HepG2 (cell line): ENCODE results near the gene AMZ1. TPM values are rescaled to one million over a fixed set of nuclear protein-coding genes. Genes with fewer than 3 reads are reported as not detected.
A peak's percentile ranks its signal among the peaks of the same experiment; 100 is the strongest.

Experiments used
- ATAC-seq: fragments of 200-7000 bp; cut with Tn5 transposase; 3 replicates; pipeline ENCODE4 v1.9.1; 2020; ENCODE audit warnings: mild to moderate bottlenecking, moderate library complexity
- BruUV-seq: library from RNA; stranded (reverse); fragments of 400-500 nt; replicated peaks from 2 replicates; lab custom pipeline; 2021; lab: Mats Ljungman, UMichigan
- CTCF ChIA-PET: fragments of 300-600 bp; formaldehyde crosslinking; extraction: SDS; loops from one replicate; lab custom pipeline; 2021; ENCODE audit warnings: low total read pairs, inconsistent platforms, low intra/inter-chr PET ratio; lab: Yijun Ruan, JAX
- POLR2A ChIA-PET: fragments of 350-600 bp; sonication (Branson Sonifier 250); formaldehyde crosslinking; loops from one replicate; lab custom pipeline; 2020; ENCODE audit warnings: antibody characterized with exemption, inconsistent platforms; lab: Yijun Ruan, JAX
- DNase-seq: peaks from one replicate; pipeline ENCODE4 v3.0.0-alpha.2; 2015; ENCODE audit warnings: low spot score
- FAIRE-seq: peaks from 3 replicates; lab custom pipeline; 2011; peaks lifted over from hg19 to GRCh38; lab: Jason Lieb, UNC
- H2AFZ ChIP-seq: one replicate; pipeline ENCODE4 v1.6.1; 2011; ENCODE audit warnings: low read length, inconsistent platforms
- H3K27ac ChIP-seq: fragments of 300-600 bp; 3 replicates; pipeline ENCODE4 v1.8.0; 2011; ENCODE audit warnings: mixed run types, mild to moderate bottlenecking, mixed read lengths, low read length, inconsistent platforms; ENCODE audit not compliant: insufficient read depth; ENCODE audit errors: extremely low read length
- H3K27me3 ChIP-seq, 2 experiments: fragments of 200-600 bp in 1 of 2; 2 replicates in 1 of 2; 3 replicates in 1 of 2; pipeline versions ENCODE4 v1.6.0 to v1.8.0; 2011; ENCODE audit warnings: low read length in 2 of 2, mild to moderate bottlenecking in 2 of 2, moderate library complexity in 2 of 2, inconsistent platforms in 1 of 2; ENCODE audit not compliant: insufficient read depth in 2 of 2, control insufficient read depth in 1 of 2
- H3K36me3 ChIP-seq, 2 experiments: fragments of 200-600 bp in 1 of 2; replicated peaks in 1 of 2; 2 replicates in 1 of 2; 3 replicates in 1 of 2; pipeline versions ENCODE4 v1.5.1 to v1.8.0; 2011; ENCODE audit warnings: low read length in 2 of 2, inconsistent platforms in 1 of 2; ENCODE audit not compliant: insufficient read depth in 2 of 2, control insufficient read depth in 1 of 2
- H3K4me1 ChIP-seq: 2 replicates; pipeline ENCODE4 v1.5.1; 2012; ENCODE audit warnings: low read length, inconsistent platforms; ENCODE audit not compliant: insufficient read depth
- H3K4me2 ChIP-seq: 2 replicates; pipeline ENCODE4 v1.6.0; 2011; ENCODE audit warnings: low read depth, low read length, inconsistent platforms
- H3K4me3 ChIP-seq, 3 experiments: fragments of 200-600 bp in 1 of 3; sonication (generic), shearing (Covaris generic) in 1 of 3; replicated peaks in 1 of 3; 2 replicates each; pipeline ENCODE4 v1.5.1; 2011 to 2016; ENCODE audit warnings: low read length in 3 of 3, inconsistent platforms in 2 of 3, low read depth in 2 of 3, mild to moderate bottlenecking in 2 of 3, control low read depth in 1 of 3, mixed read lengths in 1 of 3; ENCODE audit not compliant: insufficient read depth in 1 of 3
- H3K79me2 ChIP-seq: one replicate; pipeline ENCODE4 v1.6.1; 2011; ENCODE audit warnings: low read length, inconsistent platforms; ENCODE audit not compliant: insufficient read depth
- H3K9ac ChIP-seq: 2 replicates; pipeline ENCODE4 v1.6.0; 2011; ENCODE audit warnings: mild to moderate bottlenecking, low read depth, low read length, inconsistent platforms; ENCODE audit not compliant: insufficient read depth
- H3K9me3 ChIP-seq: 2 replicates; pipeline ENCODE4 v1.5.1; 2012; ENCODE audit warnings: mild to moderate bottlenecking, low read length
- H4K20me1 ChIP-seq: 2 replicates; pipeline ENCODE4 v1.6.0; 2011; ENCODE audit warnings: inconsistent platforms, mild to moderate bottlenecking, low read length, moderate library complexity; ENCODE audit not compliant: insufficient read depth
- CTCF ChIP-seq: sonication (generic); formaldehyde crosslinking; IDR thresholded peaks from 2 replicates; pipeline ENCODE4 v1.5.0; 2020; ENCODE audit warnings: mild to moderate bottlenecking, missing genetic modification reagents, moderate library complexity
- HNRNPUL1 ChIP-seq: fragments of 200-400 bp; formaldehyde crosslinking; IDR thresholded peaks from 2 replicates; pipeline ENCODE4 v1.6.1; 2017; ENCODE audit warnings: low read depth, mild to moderate bottlenecking, low read length, moderate library complexity
- NR0B2 ChIP-seq: sonication (generic); formaldehyde crosslinking; IDR thresholded peaks from 2 replicates; pipeline ENCODE4 v1.4.0; 2020; ENCODE audit warnings: mild to moderate bottlenecking, missing genetic modification reagents
- SNAPC4 ChIP-seq: sonication (generic); formaldehyde crosslinking; IDR thresholded peaks from 2 replicates; pipeline ENCODE4 v1.4.0; 2020; ENCODE audit warnings: mild to moderate bottlenecking, missing genetic modification reagents
- STAG1 ChIP-seq: sonication (generic); formaldehyde crosslinking; IDR thresholded peaks from 2 replicates; pipeline ENCODE4 v1.4.0; 2020; ENCODE audit warnings: missing genetic modification reagents
- XRCC5 ChIP-seq: fragments of 200-400 bp; formaldehyde crosslinking; optimal IDR thresholded peaks from 2 replicates; pipeline ENCODE3; 2017; ENCODE audit warnings: mild to moderate bottlenecking, low read length
- ZFP36L2 ChIP-seq: sonication (generic); formaldehyde crosslinking; IDR thresholded peaks from 2 replicates; pipeline ENCODE4 v1.4.0; 2020; ENCODE audit warnings: missing genetic modification reagents
- ZFP91 ChIP-seq: sonication (generic); formaldehyde crosslinking; IDR thresholded peaks from 2 replicates; pipeline ENCODE4 v1.9.0; 2022; ENCODE audit warnings: missing genetic modification reagents, mild to moderate bottlenecking, borderline replicate concordance
- ZNF788 ChIP-seq: sonication (generic); formaldehyde crosslinking; IDR thresholded peaks from 2 replicates; pipeline ENCODE4 v1.5.0; 2020; ENCODE audit warnings: mild to moderate bottlenecking, missing genetic modification reagents, borderline replicate concordance
- ZXDC ChIP-seq: sonication (generic); formaldehyde crosslinking; IDR thresholded peaks from 2 replicates; pipeline ENCODE4 v1.5.0; 2020; ENCODE audit warnings: mild to moderate bottlenecking, missing genetic modification reagents
- WGBS: methylation state at CpG from one replicate; pipeline ENCODE4 v1.1.6; 2017; ENCODE audit warnings: low lambda C conversion rate; 5-methylcytosine and 5-hydroxymethylcytosine counted together
- in situ Hi-C: cut with HindIII; loops from 2 replicates; pipeline ENCODE4 v1.10.0; 2017; ENCODE audit warnings: low pct_unique_long_range_greater_than_20kb; ENCODE audit not compliant: extremely low pct_ligation_motif_present
- intact Hi-C: fragments of 100-400 bp; cut with micrococcal nuclease; formaldehyde crosslinking; loops from one replicate; pipeline ENCODE4 v1.10.0; 2022; ENCODE audit not compliant: unreplicated experiment
- polyA plus RNA-seq, 8 experiments: library from polyadenylated mRNA; depleted of rRNA in 3 of 8; stranded (reverse) in 7 of 8; unstranded in 1 of 8; fragments of >200 nt; fragmentation: Illumina TruSeq in 4 of 8; extraction: Trizol in 4 of 8; gene quantifications; 2 replicates each; pipeline versions ENCODE4 v1.2.1 to v1.2.3, GENCODE V29; 2011 to 2016; ENCODE audit warnings: low read depth in 4 of 8, missing spikeins in 1 of 8, mixed read lengths in 1 of 8; ENCODE audit not compliant: insufficient read depth in 1 of 8
- total RNA-seq, 5 experiments: library from RNA; depleted of rRNA; stranded (reverse); fragments of >200 nt; fragmentation: Illumina TruSeq; extraction: Trizol; gene quantifications; 2 replicates each; pipeline ENCODE4 v1.2.3, GENCODE V29; 2016; ENCODE audit warnings: low read depth in 1 of 5

The AMZ1 gene
- total and polyA plus RNA-seq, 2 of the 13 experiments (the other 11 are each of a cell fraction or from before 2014, with no cell fraction given) = 0.03 TPM; not detected in 1

GRCh38 chr7:2760098-2760889, 72.3 kb downstream of the AMZ1 start:
- peak overlapping the region in 1 of 3 experiments; percentile 1; a peak in 1 of 6 replicates for H3K4me3 ChIP-seq
- WGBS = 66% methylated on average over 14 of the region's 22 CpGs
- FAIRE-seq = peak; percentile 77
- H3K79me2 ChIP-seq = peaks cover 4% of the 10 kb centered on the region
- peaks cover 38% of the 10 kb centered on the region for H3K4me1 ChIP-seq
- POLR2A ChIA-PET = interaction anchor here (0.7 to 1.7 kb wide), 4 partner anchors 10 to 102 kb away, joined by 3 to 12 read pairs (median 4); no protein-coding TSS in a partner anchor
- H3K4me2 ChIP-seq = peak overlapping the region; percentile 8; the same call in 1 of the 2 replicates
- no TSS peak for BruUV-seq
- no peak overlapping the region for H3K9ac ChIP-seq
- H3K27me3 ChIP-seq = no peaks in the 10 kb centered on the region
- no peaks in the 10 kb centered on the region for H4K20me1 ChIP-seq
- H3K27ac ChIP-seq = no peak overlapping the region
- CTCF ChIA-PET = no interaction called here
- H2AFZ ChIP-seq = no peak overlapping the region
- peak; percentile 46 for DNase-seq
- H3K36me3 ChIP-seq = peaks cover 7 to 14% of the 10 kb centered on the region in 2 experiments; a peak in 4 of 5 replicates
- intact Hi-C loops (no loop called here), in situ Hi-C loops (no loop called here)
- no peaks in the 10 kb centered on the region for H3K9me3 ChIP-seq
- peak; percentile 86 for ATAC-seq
- TF ChIP-seq ZNF788 (CRISPR knock-in tag) = no peak
- peak; percentile 80 for TF ChIP-seq ZFP91 (CRISPR knock-in tag)
- no peak for TF ChIP-seq NR0B2 (CRISPR knock-in tag)
- no peak for TF ChIP-seq SNAPC4 (CRISPR knock-in tag)
- no peak for TF ChIP-seq XRCC5
- no peak for TF ChIP-seq ZFP36L2
- TF ChIP-seq STAG1 (CRISPR knock-in tag) = peak; percentile 52
- peak; percentile 45; the same call in 1 of the 2 replicates for TF ChIP-seq CTCF (CRISPR knock-in tag)
- TF ChIP-seq HNRNPUL1 = no peak
- TF ChIP-seq ZXDC (CRISPR knock-in tag) = 0 out of 2 replicates have a peak, but pooled peaks have one; percentile 35
